Liver (tissue), 10 donors: ENCODE data around the gene TAF1. TPM values are rescaled to one million over a fixed set of nuclear protein-coding genes. Genes with fewer than 3 reads are reported as not detected.

Source experiments
- DNase-seq: peaks from one replicate; pipeline ENCODE4 v3.0.0-alpha.2; 2017; ENCODE audit warnings: low spot score
- H3K27ac ChIP-seq, 2 donors: one replicate each; pipeline ENCODE4 v1.7.0; 2013; ENCODE audit warnings: inconsistent platforms in 2 of 2, low read length in 2 of 2, control low read depth in 1 of 2, low read depth in 1 of 2, mild to moderate bottlenecking in 1 of 2
- H3K27me3 ChIP-seq, 4 donors: one replicate each; pipeline versions ENCODE4 v1.6.1 to v1.7.0; 2013; ENCODE audit warnings: low read length in 3 of 4, inconsistent platforms in 1 of 4, mild to moderate bottlenecking in 1 of 4, moderate library complexity in 1 of 4; ENCODE audit not compliant: control insufficient read depth in 4 of 4, insufficient read depth in 4 of 4
- H3K36me3 ChIP-seq, 4 donors: one replicate each; pipeline versions ENCODE4 v1.6.1 to v1.7.0; 2013; ENCODE audit warnings: low read length in 3 of 4, mild to moderate bottlenecking in 3 of 4, low read depth in 1 of 4, moderate library complexity in 1 of 4; ENCODE audit not compliant: control insufficient read depth in 4 of 4, insufficient read depth in 3 of 4
- H3K4me1 ChIP-seq, 4 donors: one replicate each; pipeline versions ENCODE4 v1.6.1 to v1.7.0; 2013; ENCODE audit warnings: low read length in 3 of 4, mild to moderate bottlenecking in 3 of 4, moderate library complexity in 1 of 4; ENCODE audit not compliant: control insufficient read depth in 4 of 4, insufficient read depth in 4 of 4
- H3K4me3 ChIP-seq, 3 donors: one replicate each; pipeline versions ENCODE4 v1.6.1 to v1.7.0; 2013; ENCODE audit warnings: low read length in 3 of 3, control low read depth in 1 of 3, low read depth in 1 of 3, mild to moderate bottlenecking in 1 of 3
- H3K9ac ChIP-seq, 2 donors: one replicate each; pipeline ENCODE4 v1.7.0; 2013; ENCODE audit warnings: low read length in 2 of 2, mild to moderate bottlenecking in 2 of 2, moderate library complexity in 2 of 2, control low read depth in 1 of 2, low read depth in 1 of 2
- H3K9me3 ChIP-seq, 4 donors: one replicate each; pipeline versions ENCODE4 v1.6.1 to v1.7.0; 2013; ENCODE audit warnings: low read length in 3 of 4; ENCODE audit not compliant: control insufficient read depth in 4 of 4
- EGR1 ChIP-seq, 2 donors: IDR thresholded peaks; 2 replicates each; pipeline ENCODE4 v1.6.1; 2016 to 2018; ENCODE audit warnings: antibody characterized with exemption in 2 of 2, low read depth in 2 of 2
- FOXA1 ChIP-seq: IDR thresholded peaks from 2 replicates; pipeline ENCODE4 v1.6.1; 2016; ENCODE audit warnings: antibody characterized with exemption
- FOXA2 ChIP-seq: IDR thresholded peaks from 2 replicates; pipeline ENCODE4 v1.6.1; 2016; ENCODE audit warnings: antibody characterized with exemption
- GABPA ChIP-seq, 2 donors: IDR thresholded peaks in 1 of 2; conservative IDR thresholded peaks in 1 of 2; 2 replicates each; pipeline ENCODE4 v1.6.1; 2016; ENCODE audit warnings: antibody characterized with exemption in 2 of 2, mild to moderate bottlenecking in 1 of 2, moderate library complexity in 1 of 2
- HNF4G ChIP-seq: IDR thresholded peaks from 2 replicates; pipeline ENCODE4 v1.6.1; 2016; ENCODE audit warnings: antibody characterized with exemption
- JUND ChIP-seq, 2 donors: IDR thresholded peaks; 2 replicates each; pipeline ENCODE4 v1.6.1; 2016; ENCODE audit warnings: antibody characterized with exemption in 2 of 2
- NR2F2 ChIP-seq: IDR thresholded peaks from 2 replicates; pipeline ENCODE4 v1.6.1; 2016; ENCODE audit warnings: antibody characterized with exemption
- RAD21 ChIP-seq, 2 donors: IDR thresholded peaks; 2 replicates each; pipeline ENCODE4 v1.6.1; 2016; ENCODE audit warnings: antibody characterized with exemption in 2 of 2, mild to moderate bottlenecking in 2 of 2
- RXRA ChIP-seq, 2 donors: IDR thresholded peaks; 2 replicates each; pipeline ENCODE4 v1.6.1; 2017 to 2018; ENCODE audit warnings: antibody characterized with exemption in 2 of 2, mild to moderate bottlenecking in 1 of 2
- SP1 ChIP-seq: IDR thresholded peaks from 2 replicates; pipeline ENCODE4 v1.6.1; 2018; ENCODE audit warnings: antibody characterized with exemption, mild to moderate bottlenecking
- TAF1 ChIP-seq: conservative IDR thresholded peaks from 2 replicates; pipeline ENCODE4 v1.6.1; 2016; ENCODE audit warnings: antibody characterized with exemption, mild to moderate bottlenecking
- YY1 ChIP-seq: IDR thresholded peaks from 2 replicates; pipeline ENCODE4 v1.6.1; 2016; ENCODE audit warnings: antibody characterized with exemption, mild to moderate bottlenecking
- WGBS: extraction: QIAGEN DNeasy Blood & Tissue Kit; methylation state at CpG from one replicate; pipeline ENCODE4 v1.1.7; 2013; 5-methylcytosine and 5-hydroxymethylcytosine counted together
- polyA plus RNA-seq, 2 donors: library from polyadenylated mRNA; stranded (reverse) in 1 of 2; unstranded in 1 of 2; fragments of 200-250 nt in 1 of 2; fragments of >200 nt in 1 of 2; fragmentation: Nextera tagmentation in 1 of 2; extraction: Ambion mirVana in 1 of 2; gene quantifications; one replicate each; pipeline versions ENCODE4 v1.2.1 to v1.2.3, GENCODE V29; 2013 to 2015
- small RNA-seq: library from RNA; depleted of rRNA; stranded (forward); fragments of <200 nt; gene quantifications from one replicate; pipeline ENCODE3, GENCODE V24; 2014
- total RNA-seq, 2 donors: library from RNA; depleted of rRNA; stranded (reverse); fragments of >200 nt; gene quantifications; one replicate each; pipeline ENCODE4 v1.2.3, GENCODE V29; 2014
- TF ChIP-seq, protein P1 (sequence below): IDR thresholded peaks from 2 replicates; pipeline ENCODE4 v1.6.1; 2016; ENCODE audit warnings: antibody characterized with exemption
- TF ChIP-seq, protein P2 (sequence below): IDR thresholded peaks from 2 replicates; pipeline ENCODE4 v1.6.1; 2016; ENCODE audit warnings: antibody characterized with exemption
- TF ChIP-seq, protein P3 (sequence below): IDR thresholded peaks from 2 replicates; pipeline ENCODE4 v1.6.1; 2016; ENCODE audit warnings: antibody characterized with exemption, mild to moderate bottlenecking
- TF ChIP-seq, protein P4 (sequence below): IDR thresholded peaks from 2 replicates; pipeline ENCODE4 v1.6.1; 2016; ENCODE audit warnings: antibody characterized with exemption
- donor health status: healthy.
- donor health status: healthy.
- donor health status: healthy.
- donor health status: healthy.
- donor health status: healthy.

The TAF1 gene
- total and polyA plus RNA-seq, 4 donors, result 2.8 to 37.7 (median 14.6) TPM

DNA sequence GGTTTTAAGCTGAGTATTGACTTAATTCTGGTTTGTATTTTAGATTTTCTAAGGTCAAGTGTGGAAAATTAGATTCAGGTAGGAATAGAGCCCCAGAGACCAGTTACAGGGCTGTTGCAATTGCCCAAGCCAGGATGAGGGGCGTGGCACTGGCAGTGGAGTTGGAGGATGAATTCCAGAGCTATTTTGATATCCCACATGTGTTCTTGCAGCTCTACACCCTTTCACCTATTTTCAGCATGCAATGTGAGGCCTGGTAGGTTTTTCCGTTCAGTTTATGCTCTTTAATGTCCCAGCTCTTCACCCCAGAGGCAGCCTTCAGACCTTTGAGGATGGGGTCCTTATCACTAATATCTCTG, 148.9 kb downstream of the TAF1 start:
- H3K27me3 ChIP-seq, result no peaks in the 10 kb centered on the region
- H3K4me3 ChIP-seq, result no peak overlapping the region
- H3K9ac ChIP-seq, result no peak overlapping the region
- TF ChIP-seq TAF1, result no peak
- no peak for TF ChIP-seq GABPA (IDR thresholded peaks at IDR 0.05 in 1 of 2, conservative IDR thresholded peaks at IDR 0.05 in 1 of 2)
- TF ChIP-seq HNF4G, result no peak
- TF ChIP-seq YY1, result no peak
- TF ChIP-seq, protein P1, sequence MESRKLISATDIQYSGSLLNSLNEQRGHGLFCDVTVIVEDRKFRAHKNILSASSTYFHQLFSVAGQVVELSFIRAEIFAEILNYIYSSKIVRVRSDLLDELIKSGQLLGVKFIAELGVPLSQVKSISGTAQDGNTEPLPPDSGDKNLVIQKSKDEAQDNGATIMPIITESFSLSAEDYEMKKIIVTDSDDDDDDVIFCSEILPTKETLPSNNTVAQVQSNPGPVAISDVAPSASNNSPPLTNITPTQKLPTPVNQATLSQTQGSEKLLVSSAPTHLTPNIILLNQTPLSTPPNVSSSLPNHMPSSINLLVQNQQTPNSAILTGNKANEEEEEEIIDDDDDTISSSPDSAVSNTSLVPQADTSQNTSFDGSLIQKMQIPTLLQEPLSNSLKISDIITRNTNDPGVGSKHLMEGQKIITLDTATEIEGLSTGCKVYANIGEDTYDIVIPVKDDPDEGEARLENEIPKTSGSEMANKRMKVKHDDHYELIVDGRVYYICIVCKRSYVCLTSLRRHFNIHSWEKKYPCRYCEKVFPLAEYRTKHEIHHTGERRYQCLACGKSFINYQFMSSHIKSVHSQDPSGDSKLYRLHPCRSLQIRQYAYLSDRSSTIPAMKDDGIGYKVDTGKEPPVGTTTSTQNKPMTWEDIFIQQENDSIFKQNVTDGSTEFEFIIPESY, result no peak
- no peak for TF ChIP-seq FOXA2
- TF ChIP-seq RXRA (IDR thresholded peaks at IDR 0.05), result no peak
- TF ChIP-seq SP1, result no peak
- TF ChIP-seq, protein P2, sequence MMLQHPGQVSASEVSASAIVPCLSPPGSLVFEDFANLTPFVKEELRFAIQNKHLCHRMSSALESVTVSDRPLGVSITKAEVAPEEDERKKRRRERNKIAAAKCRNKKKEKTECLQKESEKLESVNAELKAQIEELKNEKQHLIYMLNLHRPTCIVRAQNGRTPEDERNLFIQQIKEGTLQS, result no peak
- TF ChIP-seq NR2F2, result no peak
- no peak for TF ChIP-seq EGR1 (IDR thresholded peaks at IDR 0.05; ENCODE audit: low read depth in 2 of 2)
- TF ChIP-seq FOXA1, result no peak
- no peak for TF ChIP-seq RAD21 (IDR thresholded peaks at IDR 0.05)
- TF ChIP-seq, protein P3, sequence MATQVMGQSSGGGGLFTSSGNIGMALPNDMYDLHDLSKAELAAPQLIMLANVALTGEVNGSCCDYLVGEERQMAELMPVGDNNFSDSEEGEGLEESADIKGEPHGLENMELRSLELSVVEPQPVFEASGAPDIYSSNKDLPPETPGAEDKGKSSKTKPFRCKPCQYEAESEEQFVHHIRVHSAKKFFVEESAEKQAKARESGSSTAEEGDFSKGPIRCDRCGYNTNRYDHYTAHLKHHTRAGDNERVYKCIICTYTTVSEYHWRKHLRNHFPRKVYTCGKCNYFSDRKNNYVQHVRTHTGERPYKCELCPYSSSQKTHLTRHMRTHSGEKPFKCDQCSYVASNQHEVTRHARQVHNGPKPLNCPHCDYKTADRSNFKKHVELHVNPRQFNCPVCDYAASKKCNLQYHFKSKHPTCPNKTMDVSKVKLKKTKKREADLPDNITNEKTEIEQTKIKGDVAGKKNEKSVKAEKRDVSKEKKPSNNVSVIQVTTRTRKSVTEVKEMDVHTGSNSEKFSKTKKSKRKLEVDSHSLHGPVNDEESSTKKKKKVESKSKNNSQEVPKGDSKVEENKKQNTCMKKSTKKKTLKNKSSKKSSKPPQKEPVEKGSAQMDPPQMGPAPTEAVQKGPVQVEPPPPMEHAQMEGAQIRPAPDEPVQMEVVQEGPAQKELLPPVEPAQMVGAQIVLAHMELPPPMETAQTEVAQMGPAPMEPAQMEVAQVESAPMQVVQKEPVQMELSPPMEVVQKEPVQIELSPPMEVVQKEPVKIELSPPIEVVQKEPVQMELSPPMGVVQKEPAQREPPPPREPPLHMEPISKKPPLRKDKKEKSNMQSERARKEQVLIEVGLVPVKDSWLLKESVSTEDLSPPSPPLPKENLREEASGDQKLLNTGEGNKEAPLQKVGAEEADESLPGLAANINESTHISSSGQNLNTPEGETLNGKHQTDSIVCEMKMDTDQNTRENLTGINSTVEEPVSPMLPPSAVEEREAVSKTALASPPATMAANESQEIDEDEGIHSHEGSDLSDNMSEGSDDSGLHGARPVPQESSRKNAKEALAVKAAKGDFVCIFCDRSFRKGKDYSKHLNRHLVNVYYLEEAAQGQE, result no peak
- no peak for TF ChIP-seq JUND (IDR thresholded peaks at IDR 0.05)
- TF ChIP-seq, protein P4, sequence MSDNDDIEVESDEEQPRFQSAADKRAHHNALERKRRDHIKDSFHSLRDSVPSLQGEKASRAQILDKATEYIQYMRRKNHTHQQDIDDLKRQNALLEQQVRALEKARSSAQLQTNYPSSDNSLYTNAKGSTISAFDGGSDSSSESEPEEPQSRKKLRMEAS, result no peak
- H3K4me1 ChIP-seq, result no peaks in the 10 kb centered on the region
- H3K27ac ChIP-seq, result no peak overlapping the region
- WGBS, result 92% methylated on average over 2 of the region's 2 CpGs
- DNase-seq, result no peak
- no peaks in the 10 kb centered on the region for H3K36me3 ChIP-seq
- peaks cover 0 to 2% (median 0%) of the 10 kb centered on the region in 4 donors for H3K9me3 ChIP-seq

Small RNA genes within 50 kb of the gene (small RNA-seq; reads per million reads assigned to genes)
- not detected for gene AL590762.4
- gene RF00019, result not detected

Other genes starting within 250 kb of the TAF1 start
- 10 to 100 TPM; 13.1 to 25.6 TPM for gene MED12, start 247.8 kb upstream of the TAF1 start, total RNA-seq
- gene MED12, start 247.8 kb upstream of the TAF1 start, polyA plus RNA-seq, result 1 to 10 TPM; 3.2 to 5.4 TPM
- gene NLGN3, start 221.5 kb upstream of the TAF1 start, total RNA-seq, result under 1 TPM; 0.17 to 0.23 TPM
- under 1 TPM; 0.11 to 0.13 TPM for gene NLGN3, start 221.5 kb upstream of the TAF1 start, polyA plus RNA-seq
- 100 to 1,000 TPM in 1 of 2 donors, 10 to 100 TPM in 1; 77.1 to 167 TPM for gene GJB1, start 143.1 kb upstream of the TAF1 start, total RNA-seq
- 100 to 1,000 TPM; 232 to 251 TPM for gene GJB1, start 143.1 kb upstream of the TAF1 start, polyA plus RNA-seq
- 10 to 100 TPM in 1 of 2 donors, 1 to 10 TPM in 1; 6.9 to 13.3 TPM for gene ZMYM3, start 112.2 kb upstream of the TAF1 start, total RNA-seq
- gene ZMYM3, start 112.2 kb upstream of the TAF1 start, polyA plus RNA-seq, result 1 to 10 TPM; 4.5 to 5.5 TPM
- 100 to 1,000 TPM; 138 to 140 TPM for gene NONO, start 82.7 kb upstream of the TAF1 start, total RNA-seq
- gene NONO, start 82.7 kb upstream of the TAF1 start, polyA plus RNA-seq, result 10 to 100 TPM; 66.1 to 74.7 TPM
- 1 to 10 TPM; 1.1 to 3.3 TPM for gene ITGB1BP2, start 64.6 kb upstream of the TAF1 start, total RNA-seq
- under 1 TPM; 0.23 to 0.51 TPM for gene ITGB1BP2, start 64.6 kb upstream of the TAF1 start, polyA plus RNA-seq
- gene OGT, start 166.7 kb downstream of the TAF1 start, total RNA-seq, result 10 to 100 TPM; 68.8 to 72.7 TPM
- gene OGT, start 166.7 kb downstream of the TAF1 start, polyA plus RNA-seq, result 10 to 100 TPM; 10.8 to 25.9 TPM
- 1 to 10 TPM; 1.1 to 3.7 TPM for gene GCNA, start 212.1 kb downstream of the TAF1 start, total RNA-seq
- under 1 TPM; 0.18 to 0.35 TPM for gene GCNA, start 212.1 kb downstream of the TAF1 start, polyA plus RNA-seq